Effector memory CD4-positive, alpha-beta T cell (primary cell): ENCODE results near the gene MC5R.

Source experiments
- DNase-seq, 3 donors: peaks; one replicate each; pipeline ENCODE4 v3.0.0-alpha.2; 2020
- H3K27ac ChIP-seq: 2 replicates; pipeline ENCODE4 v1.7.0; 2013; ENCODE audit warnings: mild to moderate bottlenecking, low read length, moderate library complexity; ENCODE audit not compliant: insufficient read depth, poor library complexity, severe bottlenecking
- H3K27me3 ChIP-seq: replicated peaks from 2 replicates; pipeline ENCODE4 v1.7.0; 2013; ENCODE audit warnings: mild to moderate bottlenecking, low read length; ENCODE audit not compliant: insufficient read depth, control insufficient read depth, poor library complexity, severe bottlenecking
- H3K36me3 ChIP-seq: 2 replicates; pipeline ENCODE4 v1.7.0; 2013; ENCODE audit warnings: mild to moderate bottlenecking, low read length, moderate library complexity; ENCODE audit not compliant: control insufficient read depth, insufficient read depth
- H3K4me1 ChIP-seq: 2 replicates; pipeline ENCODE4 v1.7.0; 2013; ENCODE audit warnings: low read length, mild to moderate bottlenecking; ENCODE audit not compliant: control insufficient read depth, insufficient read depth, poor library complexity, severe bottlenecking
- H3K4me3 ChIP-seq: 2 replicates; pipeline ENCODE4 v1.7.0; 2013; ENCODE audit warnings: low read length, low read depth, mild to moderate bottlenecking; ENCODE audit not compliant: insufficient read depth, poor library complexity, severe bottlenecking
- H3K9me3 ChIP-seq: 2 replicates; pipeline ENCODE4 v1.7.0; 2013; ENCODE audit warnings: mild to moderate bottlenecking, low read length, moderate library complexity; ENCODE audit not compliant: control insufficient read depth
- total RNA-seq, 3 donors: gene quantifications; one replicate each; lab custom pipeline; 2026; lab: John Stamatoyannopoulos, UW

Gene MC5R
- 0 reads per million in 3 donors for total RNA-seq

DNA sequence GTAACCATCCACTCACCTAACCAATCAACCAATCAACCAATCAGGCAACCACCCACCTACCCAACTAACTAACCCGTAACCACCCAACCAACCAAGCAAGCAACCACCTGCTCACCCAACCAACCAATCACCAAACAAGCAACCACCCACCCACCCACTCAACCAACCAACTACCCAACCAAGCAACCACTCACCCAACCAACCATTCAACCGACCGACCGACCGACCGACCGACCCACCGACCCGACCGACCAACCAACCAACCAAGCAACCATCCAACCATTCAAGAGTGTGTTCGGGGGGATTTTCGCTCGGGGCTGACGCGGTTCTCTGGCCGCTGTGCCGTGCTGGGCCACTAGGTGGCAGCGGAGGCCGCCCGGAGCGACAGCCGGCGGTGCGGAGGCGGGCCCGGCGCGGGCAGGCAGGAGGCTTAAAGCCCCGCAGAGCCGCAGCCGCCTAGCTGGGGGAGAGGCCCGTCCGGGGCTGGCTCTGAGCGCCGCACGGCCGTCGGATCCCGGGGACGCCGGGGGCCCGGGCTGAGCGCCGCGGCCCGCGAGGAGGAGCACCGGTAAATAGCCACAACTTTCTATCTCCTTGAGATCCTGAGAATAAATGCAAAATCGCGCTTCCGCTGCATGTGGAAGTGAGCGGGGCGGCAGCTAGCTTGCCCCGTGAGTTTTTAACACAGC, at the start of gene MC5R:
TSS of gene MC5R (plus strand) at position 443 of the 689 bp plus-strand sequence. CDS start 1,617 bp downstream, outside the sequence.
- Histone ChIP-seq H3K27me3 (no peaks in the 10 kb centered on the region), H3K4me1 (peaks cover 7% of the 10 kb centered on the region), H3K9me3 (no peaks in the 10 kb centered on the region), H3K36me3 (no peaks in the 10 kb centered on the region), H3K4me3 (peak within 1 kb of the TSS; percentile 37), H3K27ac (no peak within 1 kb of the TSS)
- peak; percentile 27 to 45 (median 31) for DNase-seq

DNA sequence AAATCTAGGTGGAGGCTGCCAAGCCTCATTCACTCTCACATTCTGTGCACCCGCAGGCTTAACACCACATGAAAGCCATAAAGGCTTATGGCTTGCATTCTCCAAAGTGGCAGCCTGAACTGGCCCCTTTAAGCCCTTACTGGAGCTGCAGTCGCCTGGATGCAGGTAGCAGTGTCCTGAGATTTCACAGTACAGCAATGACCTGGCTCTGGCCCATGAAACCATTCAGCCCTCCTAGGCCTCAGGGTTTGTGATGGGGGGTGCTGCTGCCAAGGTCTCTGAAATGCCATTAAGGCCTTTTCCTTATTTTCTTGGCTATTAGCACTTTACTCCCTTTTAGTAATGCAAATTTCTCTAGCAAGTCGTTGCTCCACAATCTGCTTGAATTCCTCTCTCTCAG, 48.9 kb upstream of the MC5R start:
- Histone ChIP-seq H3K36me3 (no peaks in the 10 kb centered on the region), H3K4me3 (no peak overlapping the region), H3K9me3 (peaks cover under 1% of the 10 kb centered on the region), H3K27me3 (no peaks in the 10 kb centered on the region), H3K27ac (no peak overlapping the region), H3K4me1 (no peaks in the 10 kb centered on the region)
- no peak for DNase-seq

DNA sequence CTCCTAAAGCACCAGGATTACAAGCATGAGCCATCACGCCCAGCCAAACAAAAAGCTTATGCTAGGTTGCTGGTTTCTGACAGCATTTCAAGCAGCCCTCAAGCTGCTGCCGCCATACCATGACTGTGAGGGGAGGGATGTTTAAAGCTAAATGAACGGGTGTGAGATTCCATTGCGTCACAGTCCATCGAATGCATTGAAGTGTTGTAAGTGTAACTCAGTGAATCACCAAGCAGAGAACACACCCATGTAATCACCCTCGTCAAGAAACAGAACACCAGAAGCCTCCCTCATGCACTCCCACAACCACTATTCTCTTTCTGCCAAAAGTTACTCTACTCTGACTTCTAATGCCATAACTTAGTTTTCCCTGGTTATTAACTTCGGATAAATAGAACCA, 32.8 kb upstream of the MC5R start:
- no peaks in the 10 kb centered on the region for H3K9me3 ChIP-seq
- DNase-seq = no peak

DNA sequence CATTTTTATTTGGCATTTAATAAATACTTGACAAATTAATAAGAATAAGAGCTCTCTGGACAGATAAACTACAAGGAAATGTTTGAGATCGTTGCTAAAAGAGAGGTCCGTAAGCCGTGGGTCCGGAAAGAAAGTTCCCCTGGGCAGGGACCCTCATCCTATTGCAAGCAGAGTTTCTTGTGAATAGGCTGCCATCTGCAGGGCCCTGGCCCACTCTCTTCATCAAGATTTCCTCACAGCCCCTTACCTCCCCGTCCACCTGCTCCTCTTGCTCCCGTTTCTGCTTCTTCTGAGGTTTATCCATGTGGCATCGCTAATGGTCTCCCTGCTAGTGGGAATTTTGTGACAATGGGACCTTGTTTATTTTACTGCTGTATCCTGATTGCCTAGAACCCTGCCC, 30.1 kb upstream of the MC5R start:
- Histone ChIP-seq H3K27me3 (no peaks in the 10 kb centered on the region), H3K4me1 (no peaks in the 10 kb centered on the region), H3K9me3 (no peaks in the 10 kb centered on the region), H3K36me3 (no peaks in the 10 kb centered on the region), H3K27ac (no peak overlapping the region), H3K4me3 (no peak overlapping the region)
- no peak for DNase-seq

More for the DNA sequence above, 32.8 kb upstream of the MC5R start:
- H3K36me3 ChIP-seq = no peaks in the 10 kb centered on the region
- no peak overlapping the region for H3K27ac ChIP-seq
- H3K27me3 ChIP-seq = no peaks in the 10 kb centered on the region
- H3K4me1 ChIP-seq = no peaks in the 10 kb centered on the region
- H3K4me3 ChIP-seq = no peak overlapping the region

DNA sequence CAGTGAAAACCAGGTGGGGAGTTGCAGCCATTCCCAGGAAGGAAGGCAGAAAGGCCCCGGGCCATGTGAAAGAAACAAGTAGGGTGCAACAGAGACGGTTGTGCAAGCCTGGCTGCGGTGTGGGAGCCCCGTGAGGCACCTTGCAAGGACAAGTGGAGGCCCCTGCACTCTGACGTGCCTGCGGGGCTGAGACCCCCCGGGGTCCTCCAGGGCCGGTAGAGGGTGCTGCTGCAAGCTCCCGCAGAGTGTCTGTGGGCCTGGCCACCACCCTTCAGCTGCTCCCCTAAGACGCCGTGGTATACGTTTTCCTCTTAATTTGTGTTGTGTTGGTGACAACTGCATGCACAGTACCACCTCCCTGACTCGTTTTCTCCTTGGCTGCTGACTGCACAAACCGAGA, 27.4 kb upstream of the MC5R start:
- no peak overlapping the region for H3K27ac ChIP-seq
- no peaks in the 10 kb centered on the region for H3K36me3 ChIP-seq
- no peak for DNase-seq
- no peaks in the 10 kb centered on the region for H3K27me3 ChIP-seq
- no peaks in the 10 kb centered on the region for H3K4me1 ChIP-seq
- no peak overlapping the region for H3K4me3 ChIP-seq
- H3K9me3 ChIP-seq = no peaks in the 10 kb centered on the region

DNA sequence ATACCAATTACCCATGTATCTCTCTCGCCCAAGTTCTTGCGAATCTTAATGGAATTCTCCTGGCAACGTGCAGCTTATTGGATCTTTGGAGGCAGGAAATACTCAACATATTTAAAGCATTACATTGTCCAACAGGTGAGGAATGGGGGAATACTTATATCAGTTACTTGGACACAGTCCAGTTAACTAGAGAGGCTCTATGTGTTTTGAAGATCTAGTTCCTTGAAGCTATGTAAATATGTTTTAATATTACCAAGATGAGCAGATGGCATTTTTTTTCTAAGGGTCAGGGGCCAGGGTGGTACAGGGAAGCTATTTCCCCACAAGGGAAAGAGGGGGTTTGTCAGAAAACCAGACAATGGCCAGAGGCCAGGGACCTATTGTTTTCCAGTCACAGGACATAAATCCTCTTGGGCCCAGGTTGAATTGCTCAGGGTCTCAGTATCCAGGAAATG, 26.8 kb upstream of the MC5R start:
- Histone ChIP-seq H3K36me3 (no peaks in the 10 kb centered on the region), H3K27ac (no peak overlapping the region), H3K4me1 (no peaks in the 10 kb centered on the region), H3K4me3 (no peak overlapping the region), H3K9me3 (no peaks in the 10 kb centered on the region), H3K27me3 (peaks cover under 1% of the 10 kb centered on the region)
- DNase-seq = no peak

DNA sequence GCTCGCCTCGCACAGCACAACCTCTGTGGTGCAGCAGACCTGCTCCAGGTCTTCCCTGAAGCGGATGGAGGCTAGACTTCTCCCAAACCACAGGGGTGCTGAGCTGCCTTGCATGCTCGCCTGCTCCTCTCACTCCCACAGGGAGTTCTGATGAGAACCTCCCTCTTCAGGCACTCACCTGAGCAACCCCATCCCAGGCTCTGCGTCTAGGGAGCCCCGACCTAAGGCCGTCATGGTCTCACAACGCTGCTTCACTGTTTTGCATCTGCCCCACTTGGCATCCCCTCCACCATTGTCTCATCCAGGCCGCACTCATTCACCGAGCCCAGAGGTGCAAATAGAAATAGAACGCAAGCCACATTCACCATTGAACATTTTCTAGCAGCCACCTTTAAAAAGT, 24.6 kb upstream of the MC5R start:
- Histone ChIP-seq H3K36me3 (no peaks in the 10 kb centered on the region), H3K9me3 (no peaks in the 10 kb centered on the region), H3K27me3 (peaks cover 4% of the 10 kb centered on the region)

DNA sequence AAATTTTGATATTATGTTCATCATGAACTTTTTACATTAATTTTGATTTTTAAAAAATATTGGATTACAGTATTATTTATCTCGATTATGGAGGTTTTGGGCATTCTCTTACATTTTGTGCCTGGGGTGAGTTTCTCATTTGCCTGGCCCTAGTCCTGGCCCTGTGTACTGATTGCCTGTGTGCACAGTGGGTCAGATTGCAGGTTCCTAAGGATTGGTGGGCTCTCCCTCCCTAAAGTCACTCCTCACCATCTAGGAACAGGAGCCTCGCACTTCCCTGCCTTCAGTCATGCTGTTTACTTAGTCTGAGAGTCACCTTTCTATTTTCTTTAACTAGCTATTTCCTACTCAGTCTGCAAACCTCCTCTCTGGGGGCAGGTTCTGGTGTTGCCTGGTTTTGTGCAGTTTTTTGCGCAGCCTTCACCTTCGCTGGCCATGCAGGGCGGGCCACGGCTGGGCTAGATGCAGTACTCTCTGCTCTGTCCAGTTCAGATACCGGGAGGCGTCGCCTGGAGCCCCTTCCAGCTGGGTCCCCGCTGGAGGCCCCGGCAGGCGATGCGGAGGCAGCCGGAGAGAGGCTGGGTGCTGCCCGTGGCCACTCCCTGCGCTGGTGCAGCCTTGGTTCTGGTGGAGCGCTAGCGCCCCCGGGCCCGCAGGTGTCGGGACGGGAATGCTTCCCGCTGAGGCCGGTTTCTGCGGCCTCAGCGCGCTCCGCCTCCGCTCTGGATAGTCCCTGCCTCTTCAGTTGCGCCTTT, 23.3 kb upstream of the MC5R start:
- Histone ChIP-seq H3K9me3 (no peaks in the 10 kb centered on the region), H3K27ac (no peak overlapping the region), H3K27me3 (peaks cover 4% of the 10 kb centered on the region), H3K4me3 (no peak overlapping the region), H3K4me1 (no peaks in the 10 kb centered on the region), H3K36me3 (no peaks in the 10 kb centered on the region)
- DNase-seq = no peak

More for the DNA sequence above, 24.6 kb upstream of the MC5R start:
- no peak for DNase-seq
- Histone ChIP-seq H3K4me3 (no peak overlapping the region), H3K27ac (no peak overlapping the region), H3K4me1 (no peaks in the 10 kb centered on the region)

DNA sequence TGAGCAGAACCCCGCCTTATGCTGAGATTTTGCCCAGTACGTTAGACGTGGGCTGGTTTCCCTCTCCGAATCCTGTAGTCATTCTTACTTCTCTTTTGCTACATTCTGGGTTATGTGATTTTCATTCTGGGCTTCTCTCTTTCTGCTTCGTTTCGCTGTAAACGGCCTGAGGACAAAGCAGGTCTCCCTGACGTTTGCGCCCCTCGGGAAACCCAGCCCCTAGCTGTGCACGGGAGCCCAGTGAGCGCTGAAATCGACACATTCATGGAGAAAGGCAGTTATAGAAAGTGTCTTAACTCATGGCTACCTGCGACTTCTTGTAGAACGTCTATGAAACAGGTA, 22.7 kb upstream of the MC5R start:
- H3K27me3 ChIP-seq = peaks cover 4% of the 10 kb centered on the region

DNA sequence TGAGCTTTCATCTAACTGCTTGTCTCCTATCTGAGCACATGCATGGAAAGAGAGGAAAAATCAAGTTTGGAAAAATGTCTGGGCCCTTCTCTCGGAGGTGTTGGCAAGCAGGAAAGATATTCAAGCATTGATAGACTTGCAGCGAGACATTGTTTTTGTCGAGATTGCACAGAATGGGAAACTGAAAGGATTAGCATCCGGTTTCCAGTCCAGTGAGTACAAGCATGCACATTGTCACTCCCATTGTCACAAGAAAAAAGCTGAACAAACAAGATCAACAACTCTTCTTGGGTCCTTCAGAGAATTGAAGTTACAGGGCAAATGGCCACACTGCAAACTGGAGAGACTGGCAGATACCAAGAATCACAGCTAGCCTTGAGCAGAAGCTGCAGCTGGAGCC, 19.6 kb upstream of the MC5R start:
- Histone ChIP-seq H3K4me1 (no peaks in the 10 kb centered on the region), H3K27ac (no peak overlapping the region), H3K36me3 (no peaks in the 10 kb centered on the region), H3K9me3 (no peaks in the 10 kb centered on the region), H3K27me3 (peaks cover 4% of the 10 kb centered on the region), H3K4me3 (no peak overlapping the region)
- no peak for DNase-seq

More for the DNA sequence above, 22.7 kb upstream of the MC5R start:
- Histone ChIP-seq H3K4me1 (no peaks in the 10 kb centered on the region), H3K9me3 (no peaks in the 10 kb centered on the region), H3K4me3 (no peak overlapping the region), H3K36me3 (no peaks in the 10 kb centered on the region), H3K27ac (no peak overlapping the region)
- no peak for DNase-seq
